KG1 (cell line): Measurements from ENCODE around the gene LONP2.

Source experiments
- DNase-seq: peaks from one replicate; lab custom pipeline; 2025; lab: John Stamatoyannopoulos, UW

The LONP2 gene, protein sequence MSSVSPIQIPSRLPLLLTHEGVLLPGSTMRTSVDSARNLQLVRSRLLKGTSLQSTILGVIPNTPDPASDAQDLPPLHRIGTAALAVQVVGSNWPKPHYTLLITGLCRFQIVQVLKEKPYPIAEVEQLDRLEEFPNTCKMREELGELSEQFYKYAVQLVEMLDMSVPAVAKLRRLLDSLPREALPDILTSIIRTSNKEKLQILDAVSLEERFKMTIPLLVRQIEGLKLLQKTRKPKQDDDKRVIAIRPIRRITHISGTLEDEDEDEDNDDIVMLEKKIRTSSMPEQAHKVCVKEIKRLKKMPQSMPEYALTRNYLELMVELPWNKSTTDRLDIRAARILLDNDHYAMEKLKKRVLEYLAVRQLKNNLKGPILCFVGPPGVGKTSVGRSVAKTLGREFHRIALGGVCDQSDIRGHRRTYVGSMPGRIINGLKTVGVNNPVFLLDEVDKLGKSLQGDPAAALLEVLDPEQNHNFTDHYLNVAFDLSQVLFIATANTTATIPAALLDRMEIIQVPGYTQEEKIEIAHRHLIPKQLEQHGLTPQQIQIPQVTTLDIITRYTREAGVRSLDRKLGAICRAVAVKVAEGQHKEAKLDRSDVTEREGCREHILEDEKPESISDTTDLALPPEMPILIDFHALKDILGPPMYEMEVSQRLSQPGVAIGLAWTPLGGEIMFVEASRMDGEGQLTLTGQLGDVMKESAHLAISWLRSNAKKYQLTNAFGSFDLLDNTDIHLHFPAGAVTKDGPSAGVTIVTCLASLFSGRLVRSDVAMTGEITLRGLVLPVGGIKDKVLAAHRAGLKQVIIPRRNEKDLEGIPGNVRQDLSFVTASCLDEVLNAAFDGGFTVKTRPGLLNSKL

DNA sequence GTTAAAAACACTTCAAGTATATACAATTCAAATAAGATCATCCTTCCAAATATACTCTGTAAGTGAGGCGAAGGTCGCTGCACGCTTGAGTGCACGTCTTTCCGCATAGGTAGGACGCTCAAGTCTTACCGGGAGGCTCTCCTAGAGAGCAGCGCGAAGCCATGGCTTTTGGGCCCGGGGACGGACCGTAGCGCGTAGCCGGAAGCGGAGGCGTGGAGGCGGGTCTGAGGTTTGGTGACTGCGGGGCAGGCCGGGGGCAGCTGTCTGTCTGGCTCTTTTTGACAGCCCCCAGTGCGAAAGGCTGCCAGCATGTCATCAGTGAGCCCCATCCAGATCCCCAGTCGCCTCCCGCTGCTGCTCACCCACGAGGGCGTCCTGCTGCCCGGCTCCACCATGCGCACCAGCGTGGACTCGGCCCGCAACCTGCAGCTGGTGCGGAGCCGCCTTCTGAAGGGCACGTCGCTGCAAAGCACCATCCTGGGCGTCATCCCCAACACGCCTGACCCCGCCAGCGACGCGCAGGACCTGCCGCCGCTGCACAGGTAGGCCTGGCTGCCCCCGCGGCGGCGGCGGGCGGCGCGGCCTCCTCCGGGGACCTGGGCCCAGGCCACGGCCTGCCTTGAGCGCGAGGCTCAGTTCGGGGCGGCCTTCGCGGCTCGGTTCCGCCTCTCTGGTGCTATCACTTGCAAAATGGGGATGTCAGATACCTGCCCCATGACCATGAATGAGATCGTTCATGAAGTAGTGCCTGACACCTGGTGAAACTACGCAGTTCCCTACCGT lies at the start of gene LONP2:
Gene LONP2 (plus strand): TSS at position 221 of the 783 bp plus-strand sequence. CDS start 89 bp downstream, at position 310.
- peak; percentile 81 for DNase-seq

DNA sequence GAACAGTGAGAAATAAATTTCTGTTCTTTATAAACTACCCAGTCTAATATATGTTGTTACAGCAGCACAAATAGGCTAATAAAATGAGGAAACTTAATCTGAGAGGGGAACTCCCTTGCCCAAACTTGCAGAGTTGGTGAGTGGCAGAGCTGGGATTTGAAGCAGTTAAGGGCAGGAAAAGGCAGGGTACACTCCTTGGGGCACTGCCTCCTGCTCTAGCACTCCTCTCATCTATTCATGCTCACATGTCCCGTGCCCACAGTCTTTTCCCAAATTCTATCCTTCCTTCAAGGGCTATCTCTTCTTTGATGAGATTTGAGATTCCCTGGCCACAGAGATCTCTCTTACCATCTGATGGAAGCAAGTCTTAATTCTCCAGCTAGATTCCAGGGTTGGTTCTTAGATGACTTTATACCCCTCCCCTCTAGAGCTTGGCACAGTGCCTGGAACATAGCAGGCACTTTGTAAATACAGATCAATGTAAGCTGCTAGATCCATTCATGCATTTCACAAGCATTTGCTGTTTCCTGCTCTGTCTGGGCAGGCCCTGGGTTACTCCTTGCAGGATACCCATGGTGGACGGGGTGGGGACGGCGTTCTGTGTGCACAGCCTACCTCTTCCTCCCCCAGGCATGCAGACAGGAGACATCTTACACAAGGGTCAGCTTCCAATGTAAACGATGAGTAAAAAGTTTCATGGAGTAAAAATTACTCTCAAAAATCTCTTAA lies 49.1 kb upstream of the LONP2 start:
- no peak for DNase-seq

DNA sequence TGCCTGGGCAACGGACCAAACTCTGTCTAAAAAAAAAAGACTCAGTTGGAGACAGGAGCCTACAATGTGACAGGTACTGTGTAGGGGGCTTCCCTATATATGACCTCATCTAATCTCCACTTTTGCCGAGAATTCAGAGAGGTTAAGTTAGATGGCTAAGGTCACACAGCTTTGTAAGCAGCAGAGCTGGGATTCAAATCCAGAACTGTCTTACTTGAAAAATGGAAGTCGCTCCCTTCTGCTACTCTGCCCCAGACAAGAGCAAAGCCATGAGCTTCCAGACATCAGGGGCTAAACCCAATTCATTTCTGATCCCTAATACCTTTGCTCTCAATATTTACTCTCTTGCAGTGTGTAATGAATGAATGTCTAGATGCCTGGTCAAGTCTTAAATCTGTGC lies 46.8 kb upstream of the LONP2 start:
- DNase-seq: no peak

DNA sequence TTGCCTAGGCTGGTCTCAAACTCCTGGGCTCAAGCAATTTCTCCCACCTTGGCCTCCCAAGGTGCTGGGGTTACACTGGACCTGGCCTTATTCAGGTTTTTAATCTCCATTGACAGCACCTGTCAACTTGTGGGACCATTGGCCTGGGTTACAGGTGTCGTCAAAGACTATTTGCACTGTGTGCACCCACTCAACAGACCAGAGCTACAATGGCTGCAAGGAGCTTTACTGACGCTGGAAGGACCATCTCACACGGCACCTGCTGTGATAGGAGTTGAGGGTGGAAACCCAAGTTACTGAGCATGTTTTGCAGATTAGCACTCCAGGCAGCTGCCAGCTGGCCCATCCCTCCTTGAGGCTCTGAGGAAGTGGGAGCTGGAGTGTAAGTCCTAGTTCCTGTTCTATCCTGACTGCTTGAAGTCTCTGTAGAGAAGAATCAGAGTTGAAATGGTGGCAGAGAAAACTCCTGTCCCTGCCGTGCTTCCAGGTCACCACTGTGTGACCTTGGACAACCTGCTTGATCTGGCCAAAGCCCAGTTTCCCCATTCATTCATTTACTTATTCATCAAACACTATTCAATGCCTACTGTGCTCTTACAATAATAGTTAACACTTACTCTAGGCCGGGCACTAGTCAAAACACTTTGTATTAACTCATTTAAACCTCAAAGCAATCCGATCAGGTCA lies 42.4 kb upstream of the LONP2 start:
- DNase-seq: no peak

DNA sequence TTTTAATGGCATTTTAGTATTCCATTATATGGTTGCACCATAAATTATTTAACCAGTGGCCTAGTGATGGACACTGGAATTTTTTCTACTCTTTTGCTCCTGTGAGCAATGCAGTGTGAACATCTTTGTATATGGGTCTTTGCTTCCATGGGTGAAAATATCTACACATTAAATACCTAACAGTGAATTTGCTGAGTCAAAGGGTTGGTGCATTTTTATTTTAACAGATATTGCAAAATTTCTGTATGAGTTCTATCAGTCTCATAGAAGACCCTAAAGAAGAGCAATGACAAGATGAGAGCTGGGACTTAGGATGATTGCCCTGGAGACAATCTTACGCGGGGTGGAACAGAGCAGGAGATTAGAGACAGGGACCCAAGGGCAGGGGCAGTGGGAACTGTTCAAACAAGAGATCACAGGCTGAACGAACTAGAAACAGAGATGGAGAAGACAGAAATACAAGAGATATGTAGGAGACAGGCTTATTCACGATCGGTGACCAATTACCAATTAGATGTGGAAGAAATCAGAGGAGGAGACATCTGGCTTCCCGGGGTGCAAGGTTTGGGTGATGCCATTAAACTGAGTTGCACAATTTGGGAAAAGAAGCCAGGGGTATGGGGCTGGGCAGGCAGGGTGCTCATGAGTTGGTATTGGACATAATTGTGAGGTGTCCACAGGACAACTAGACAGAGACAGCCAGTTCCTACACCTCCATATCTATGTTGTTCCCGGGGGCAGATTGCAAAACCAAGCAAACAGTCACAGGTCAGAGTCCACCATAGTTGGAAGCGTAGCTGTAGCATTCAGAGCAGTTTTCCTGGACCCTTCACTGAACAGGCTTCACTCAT lies 39.9 kb upstream of the LONP2 start:
- DNase-seq: no peak

DNA sequence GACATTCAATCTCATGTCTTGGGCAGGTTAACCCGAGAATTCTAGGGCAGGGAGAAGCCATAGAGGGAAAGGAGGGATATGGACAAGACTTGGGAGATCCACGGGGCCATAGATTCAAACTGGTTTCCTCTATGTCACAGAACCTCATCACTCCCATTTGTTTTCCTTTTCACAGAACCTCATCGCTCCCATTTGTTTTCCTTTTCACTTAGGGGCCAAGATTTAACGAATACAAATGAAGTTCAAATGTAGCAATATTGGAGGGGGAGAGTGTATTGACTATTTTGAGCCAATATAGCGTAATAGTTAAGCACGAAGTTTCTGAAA lies 39.3 kb upstream of the LONP2 start:
- DNase-seq: no peak

DNA sequence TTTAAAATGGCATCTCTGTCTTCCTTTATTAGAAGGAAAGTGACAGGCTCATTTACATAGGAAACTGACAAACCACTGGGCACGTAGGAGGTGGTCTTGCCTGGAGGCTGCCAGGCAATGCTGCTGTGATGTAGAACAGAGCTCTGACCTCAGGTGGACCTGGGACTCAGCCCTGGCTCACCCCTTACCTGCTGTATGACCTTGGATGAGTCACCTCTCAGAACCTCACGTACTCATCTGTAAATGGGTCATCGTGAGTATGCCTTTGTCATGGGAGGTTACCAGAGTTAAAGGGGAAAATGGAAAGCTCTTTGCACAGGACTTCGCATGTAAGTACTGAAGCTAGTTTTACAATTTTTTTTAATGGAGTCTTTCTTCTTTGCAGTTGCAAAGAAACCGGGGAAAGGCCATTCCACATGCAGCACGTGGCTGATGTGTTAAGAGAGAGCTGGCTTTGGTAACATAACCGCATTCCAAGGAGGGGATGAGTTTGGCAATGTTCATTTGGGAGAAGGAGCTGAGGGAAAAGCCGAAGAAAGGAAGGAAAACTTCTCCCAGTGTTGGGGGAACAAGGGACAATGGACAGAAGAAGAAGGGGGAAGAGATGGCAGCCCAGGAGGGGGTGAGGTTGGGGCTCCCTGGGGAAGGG lies 37.4 kb upstream of the LONP2 start:
- no peak for DNase-seq

DNA sequence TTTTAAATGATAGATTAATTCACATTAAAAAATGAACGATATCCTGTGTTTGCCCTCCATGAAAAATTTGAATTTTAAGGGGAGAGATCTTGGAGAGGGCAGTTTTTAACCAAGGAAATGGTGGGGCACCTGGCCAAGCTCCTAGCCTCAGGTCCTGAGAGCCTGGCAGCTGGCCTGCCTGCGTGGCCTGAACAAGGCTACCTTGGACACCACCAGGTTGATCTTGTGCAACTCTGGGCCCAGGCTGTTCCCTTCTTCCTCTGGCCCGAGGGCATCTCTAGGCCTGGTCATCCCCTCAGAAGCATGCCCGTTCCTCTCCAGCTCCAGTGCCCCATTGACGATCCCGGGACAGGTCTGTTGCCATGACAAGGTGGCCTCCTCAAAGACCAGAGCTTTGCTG lies 33.4 kb upstream of the LONP2 start:
- no peak for DNase-seq

DNA sequence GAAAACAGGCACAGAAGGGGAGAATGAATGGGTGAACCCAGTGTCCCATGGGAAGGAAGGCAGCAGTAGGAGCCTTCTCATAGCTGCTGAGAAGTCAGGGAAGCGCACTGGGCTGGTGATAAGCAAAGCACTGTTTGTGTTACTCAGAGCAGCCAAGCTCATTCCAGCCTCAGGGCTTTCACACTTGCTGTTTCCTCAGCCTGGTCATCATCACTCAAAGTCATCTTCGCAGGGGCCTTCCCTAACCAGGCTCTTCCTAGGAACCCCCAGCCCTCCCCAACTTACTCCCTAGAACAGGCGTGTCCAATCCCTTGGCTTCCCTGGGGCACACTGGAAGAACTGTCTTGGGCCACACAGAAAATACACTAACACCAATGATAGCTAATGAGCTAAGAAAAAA lies 32.1 kb upstream of the LONP2 start:
- no peak for DNase-seq

DNA sequence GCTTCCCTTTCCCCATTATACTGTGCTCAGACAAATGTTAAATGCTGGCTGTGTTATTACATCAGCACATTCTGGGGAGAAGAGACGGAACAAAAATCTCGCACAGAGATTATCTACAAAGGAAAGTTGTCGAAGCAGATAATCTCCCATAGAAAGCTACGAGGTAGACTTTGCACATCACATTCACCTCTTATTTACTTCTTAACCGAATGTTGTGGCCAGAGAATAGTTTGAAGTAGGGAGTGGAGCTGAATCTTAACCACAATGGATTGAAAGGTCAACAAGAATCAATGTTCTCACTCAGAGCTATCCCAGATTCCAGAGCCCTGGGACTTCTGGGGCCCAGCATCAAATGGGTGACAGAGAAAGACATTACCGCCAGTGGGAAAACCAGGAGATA lies 28.4 kb upstream of the LONP2 start:
- DNase-seq: no peak

DNA sequence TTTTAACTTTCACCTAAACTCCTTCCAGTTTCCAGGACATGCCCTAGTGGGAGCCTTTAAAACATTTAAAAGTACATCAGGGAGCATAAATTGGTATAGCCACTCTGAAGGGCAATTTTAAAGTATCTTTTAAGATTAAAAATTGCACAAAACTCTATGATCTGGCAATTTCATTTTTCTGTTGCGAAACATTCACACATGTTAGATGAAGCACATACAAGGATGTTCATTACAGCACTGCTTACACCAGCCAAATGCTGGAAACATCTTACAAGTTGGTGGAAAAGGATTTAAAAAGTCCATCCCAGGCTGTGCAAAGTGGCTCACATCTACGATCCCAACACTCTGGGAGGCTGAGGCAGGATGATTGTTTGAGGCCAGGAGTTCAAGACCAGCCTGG lies 26.4 kb upstream of the LONP2 start:
- no peak for DNase-seq

DNA sequence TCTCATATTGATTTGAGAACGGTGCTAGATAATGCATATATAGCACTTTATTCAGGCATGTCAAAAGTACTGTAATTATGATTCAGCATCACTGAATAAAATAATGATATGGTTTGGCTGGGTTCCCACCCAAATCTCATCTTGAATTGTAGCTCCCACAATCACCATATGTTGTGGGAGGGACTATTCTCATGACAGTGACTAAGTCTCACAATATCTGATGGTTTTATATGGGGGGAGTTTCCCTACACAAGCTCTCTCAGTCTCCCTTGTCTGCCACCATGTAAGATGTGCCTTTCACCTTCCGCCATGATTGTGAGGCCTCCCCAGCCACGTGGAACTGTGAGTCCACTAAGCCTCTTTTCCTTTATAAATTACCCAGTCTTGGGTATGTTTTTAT lies 25.6 kb upstream of the LONP2 start:
- no peak for DNase-seq

DNA sequence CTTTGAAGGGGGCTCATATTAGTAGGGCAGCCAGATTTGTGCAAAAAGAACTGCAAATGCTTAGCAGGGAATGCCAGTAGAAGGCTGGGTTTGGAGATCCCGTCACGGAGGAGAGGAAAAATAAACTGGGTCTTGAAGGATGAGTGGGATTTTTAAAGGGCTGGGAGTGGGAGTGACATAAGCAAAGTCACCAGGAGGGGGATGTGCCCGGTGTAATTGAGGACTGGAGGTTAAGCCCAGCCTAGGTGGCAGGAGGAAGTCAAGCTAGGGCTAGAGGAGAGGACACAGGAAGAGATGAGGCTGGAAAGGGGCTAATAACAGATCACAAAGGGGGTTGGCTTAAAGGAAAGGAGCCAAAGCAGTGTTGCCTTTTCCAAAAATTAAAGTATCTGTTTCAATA lies 23.2 kb upstream of the LONP2 start:
- no peak for DNase-seq

DNA sequence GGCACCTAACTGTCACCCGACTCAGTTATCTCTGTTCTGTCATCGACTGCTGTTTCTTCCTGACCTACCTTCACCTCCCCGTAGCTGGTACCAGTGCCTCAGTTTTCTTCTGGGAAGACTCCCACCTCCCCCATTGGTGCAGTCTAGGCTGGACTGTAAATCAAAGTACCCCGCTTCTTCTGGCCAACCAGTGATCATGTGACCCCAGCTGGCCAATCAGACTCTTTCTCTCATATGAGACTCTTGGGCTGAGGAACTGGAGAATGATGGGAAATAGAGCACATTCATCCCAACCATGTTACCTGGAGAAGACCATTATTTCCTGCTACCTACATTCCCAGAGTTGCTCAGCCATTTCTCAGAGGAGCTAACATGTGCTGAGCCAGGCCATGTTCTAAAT lies 20.6 kb upstream of the LONP2 start:
- no peak for DNase-seq

DNA sequence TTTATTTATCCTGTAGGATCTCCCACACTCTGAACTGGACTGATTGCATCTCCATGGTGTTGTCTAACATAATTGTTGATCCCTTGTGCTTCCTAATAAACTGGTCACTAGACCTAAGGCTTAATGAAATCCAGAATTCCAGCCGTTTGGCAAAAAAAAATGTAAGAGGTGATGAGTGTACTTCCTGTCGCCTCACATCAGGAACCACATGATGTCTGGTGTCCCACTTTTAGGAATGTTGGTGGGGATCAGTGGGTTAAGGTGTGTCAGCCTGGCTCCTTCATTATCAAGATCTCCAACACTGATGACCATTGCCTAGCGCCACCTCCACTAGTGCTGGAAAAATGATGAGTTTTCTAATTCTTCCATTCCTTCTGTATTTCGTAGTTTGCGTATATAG lies 18.6 kb upstream of the LONP2 start:
- no peak for DNase-seq

DNA sequence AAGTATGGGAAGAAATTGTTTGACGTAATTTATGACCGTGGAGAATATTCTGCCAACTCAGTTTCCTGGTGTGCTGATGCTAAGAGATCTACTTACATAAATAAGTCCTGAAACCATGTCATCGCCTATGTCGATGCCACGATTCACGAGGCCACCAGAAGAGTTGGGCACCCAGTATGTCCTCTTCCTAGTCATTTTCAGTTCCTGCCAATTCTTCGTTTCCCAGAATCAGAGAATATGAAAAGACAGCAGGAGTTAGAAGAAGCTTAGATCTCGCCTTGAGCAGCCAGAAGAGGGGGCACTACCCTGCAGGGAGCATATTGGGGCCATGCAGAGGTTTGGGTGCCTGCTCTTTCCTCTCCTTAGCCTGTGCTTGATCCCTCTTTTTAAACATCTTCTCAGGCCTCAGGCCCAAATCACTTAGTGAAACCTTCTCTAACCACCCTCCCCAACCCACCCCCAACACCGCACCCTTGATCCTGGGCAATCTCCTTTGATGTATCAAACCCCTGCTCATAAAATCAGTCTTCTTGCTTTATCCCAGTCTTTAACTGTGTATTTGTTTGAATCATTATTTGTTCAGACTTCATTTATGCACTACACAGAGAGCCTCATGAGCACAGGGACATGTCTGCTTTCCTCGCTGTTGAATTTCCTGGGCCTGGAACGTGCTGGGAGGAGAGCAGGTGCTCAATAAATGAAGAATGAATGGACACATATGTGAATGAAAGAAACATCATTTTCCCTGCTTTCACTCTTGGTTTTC lies 12.2 kb upstream of the LONP2 start:
- DNase-seq: peak; percentile 8

DNA sequence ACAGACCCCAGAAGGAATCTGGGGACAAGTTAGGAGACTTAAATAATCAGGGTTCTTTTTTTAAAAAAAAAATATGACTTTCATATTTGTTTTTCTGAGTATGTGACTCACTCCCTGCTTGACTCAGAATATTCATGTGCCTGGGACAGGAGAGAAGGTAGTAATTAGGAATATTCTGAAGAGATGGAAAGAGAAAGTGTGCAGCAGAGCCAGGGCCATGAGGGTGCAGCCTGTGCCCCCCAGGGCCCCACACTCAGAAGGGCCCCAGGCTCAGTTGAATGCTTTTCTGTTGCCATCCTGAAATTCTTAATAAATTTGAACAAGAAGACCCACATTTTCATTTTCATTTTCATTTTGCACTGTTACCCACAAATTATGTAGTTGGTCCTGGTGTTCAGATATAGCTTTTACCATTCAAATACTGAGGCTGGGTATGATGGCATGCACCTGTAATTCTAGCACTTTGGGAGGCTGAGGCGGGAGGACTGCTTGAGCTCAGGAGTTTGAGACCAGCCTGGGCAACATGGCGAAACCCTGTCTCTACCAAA lies 11.5 kb upstream of the LONP2 start:
- no peak for DNase-seq

DNA sequence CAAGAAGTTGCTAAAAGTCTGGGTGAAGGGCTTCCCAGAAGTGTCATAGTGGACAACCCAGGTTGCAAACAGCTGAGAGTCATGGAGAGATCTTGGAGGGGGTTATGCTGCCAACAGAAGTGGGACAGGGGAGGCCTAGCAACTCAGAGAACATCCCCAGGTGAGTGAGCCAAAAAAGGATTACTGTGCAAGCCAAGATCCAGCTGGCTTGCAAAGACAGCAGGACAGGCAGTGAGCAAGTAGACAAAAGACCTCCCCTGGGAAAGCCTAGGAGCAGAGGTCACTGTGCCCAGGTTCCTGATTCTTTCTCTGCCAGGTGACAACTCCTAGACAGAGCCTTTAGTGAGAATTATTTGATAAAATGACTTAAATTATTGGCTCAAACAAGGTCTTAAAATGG lies 9.5 kb upstream of the LONP2 start:
- DNase-seq: no peak

DNA sequence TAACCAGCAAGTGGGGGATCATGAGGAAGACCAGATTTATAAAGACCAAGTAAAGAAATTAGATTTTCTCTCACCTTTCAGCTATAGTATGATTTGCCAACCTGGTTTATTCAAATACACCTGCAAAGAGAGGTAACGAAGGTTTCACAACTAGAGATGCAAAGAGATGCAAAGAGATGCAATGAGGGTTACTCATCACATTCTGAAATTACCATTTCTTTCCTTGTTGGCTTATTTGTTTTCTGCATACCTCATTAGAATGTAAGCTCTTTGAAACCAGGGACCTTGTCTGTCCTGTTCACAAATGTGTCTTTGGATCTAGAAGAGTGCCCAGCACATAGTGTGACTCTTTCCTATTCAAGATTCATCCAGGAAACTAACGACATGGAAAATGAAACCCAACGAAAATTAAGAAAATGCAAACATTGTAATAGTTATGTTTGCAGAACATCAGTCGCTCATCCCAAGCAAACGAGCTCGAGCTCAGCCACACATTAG lies 9.0 kb upstream of the LONP2 start:
- DNase-seq: no peak
